Activated gamma-delta T cell (primary cell): ENCODE results near the gene SH3RF3.

Experiments
- DNase-seq: peaks from one replicate; lab custom pipeline; 2025; lab: John Stamatoyannopoulos, UW

The SH3RF3 gene

GRCh38 chr2:109183871-109184270 lies 54.9 kb downstream of the SH3RF3 start:
- no peak for DNase-seq

GRCh38 chr2:109184368-109184767 lies 55.4 kb downstream of the SH3RF3 start:
- no peak for DNase-seq

GRCh38 chr2:109185338-109185737 lies 56.3 kb downstream of the SH3RF3 start:
- DNase-seq = no peak

- DNase-seq = no peak
These were observed 57.0 kb downstream of the SH3RF3 start for GRCh38 chr2:109185821-109186570.

GRCh38 chr2:109186656-109187250 lies 57.7 kb downstream of the SH3RF3 start:
- DNase-seq = no peak

GRCh38 chr2:109187711-109188495 lies 58.9 kb downstream of the SH3RF3 start:
- DNase-seq = no peak

- DNase-seq = no peak
These were observed 59.5 kb downstream of the SH3RF3 start for GRCh38 chr2:109188496-109188890.

GRCh38 chr2:109188898-109189297 lies 59.9 kb downstream of the SH3RF3 start:
- no peak for DNase-seq

- no peak for DNase-seq
These were observed 60.7 kb downstream of the SH3RF3 start for GRCh38 chr2:109189751-109190150.

GRCh38 chr2:109193807-109194619 lies 65.0 kb downstream of the SH3RF3 start:
- no peak for DNase-seq

GRCh38 chr2:109194620-109194937 lies 65.6 kb downstream of the SH3RF3 start:
- DNase-seq = no peak

- DNase-seq = no peak
These were observed 66.4 kb downstream of the SH3RF3 start for GRCh38 chr2:109195193-109196045.

GRCh38 chr2:109196081-109196875 lies 67.3 kb downstream of the SH3RF3 start:
- no peak for DNase-seq

GRCh38 chr2:109197491-109198418 lies 68.8 kb downstream of the SH3RF3 start:
- DNase-seq = no peak

- no peak for DNase-seq
These were observed 70.8 kb downstream of the SH3RF3 start for GRCh38 chr2:109199790-109200189.

- no peak for DNase-seq
These were observed 71.8 kb downstream of the SH3RF3 start for GRCh38 chr2:109200616-109201464.

GRCh38 chr2:109201465-109202327 lies 72.7 kb downstream of the SH3RF3 start:
- DNase-seq = no peak
